Neural progenitor cell (in vitro differentiated cells): ENCODE data around the gene SDCCAG8. TPM values are rescaled to one million over a fixed set of nuclear protein-coding genes. Genes with fewer than 3 reads are reported as not detected.

Source experiments
- DNase-seq: peaks from one replicate; pipeline ENCODE4 v3.0.0-alpha.2; 2016; ENCODE audit warnings: low spot score
- H2AFZ ChIP-seq: fragments of 200-600 bp; sonication (generic); replicated peaks from 2 replicates; pipeline ENCODE4 v1.6.1; 2016; ENCODE audit warnings: antibody characterized with exemption
- H3F3A ChIP-seq: fragments of 200-600 bp; sonication (generic); 2 replicates; pipeline ENCODE4 v1.6.1; 2016; ENCODE audit warnings: antibody characterized with exemption, low read depth
- H3K27ac ChIP-seq: fragments of 200-600 bp; sonication (generic); 2 replicates; pipeline ENCODE4 v1.5.1; 2016; ENCODE audit warnings: mild to moderate bottlenecking
- H3K27me3 ChIP-seq: fragments of 200-600 bp; sonication (generic); 2 replicates; pipeline ENCODE4 v1.6.1; 2016; ENCODE audit warnings: mild to moderate bottlenecking, moderate library complexity
- H3K36me3 ChIP-seq: fragments of 200-600 bp; sonication (generic); 2 replicates; pipeline ENCODE4 v1.5.1; 2016
- H3K4me1 ChIP-seq: fragments of 200-600 bp; sonication (generic); 2 replicates; pipeline ENCODE4 v1.6.1; 2016; ENCODE audit warnings: mixed run types
- H3K4me2 ChIP-seq: fragments of 200-600 bp; sonication (generic); 2 replicates; pipeline ENCODE4 v1.6.1; 2016
- H3K4me3 ChIP-seq: fragments of 200-600 bp; sonication (generic); 2 replicates; pipeline ENCODE4 v1.5.1; 2016
- H3K79me2 ChIP-seq: fragments of 200-600 bp; sonication (generic); 2 replicates; pipeline ENCODE4 v1.6.1; 2016; ENCODE audit warnings: low read depth
- H3K9ac ChIP-seq: fragments of 200-600 bp; sonication (generic); 2 replicates; pipeline ENCODE4 v1.6.1; 2016
- H3K9me3 ChIP-seq: fragments of 200-600 bp; sonication (generic); 2 replicates; pipeline ENCODE4 v1.5.1; 2016; ENCODE audit warnings: low read depth
- H4K20me1 ChIP-seq: fragments of 200-600 bp; sonication (generic); 2 replicates; pipeline ENCODE4 v1.6.1; 2016; ENCODE audit warnings: low read depth
- H3K27ac Mint-ChIP-seq: 3 replicates; pipeline ENCODE4 v1.8.0; 2021; ENCODE audit warnings: mixed read lengths
- H3K27me3 Mint-ChIP-seq: 2 replicates; pipeline ENCODE4 v1.8.0; 2022; ENCODE audit warnings: low read depth, mild to moderate bottlenecking, inconsistent platforms, moderate library complexity, mixed read lengths; ENCODE audit not compliant: insufficient read depth
- H3K36me3 Mint-ChIP-seq: 3 replicates; pipeline ENCODE4 v1.8.0; 2021; ENCODE audit warnings: mixed read lengths
- H3K4me1 Mint-ChIP-seq: 3 replicates; pipeline ENCODE4 v1.8.0; 2021; ENCODE audit warnings: mixed read lengths
- H3K4me3 Mint-ChIP-seq: 3 replicates; pipeline ENCODE4 v1.8.0; 2021; ENCODE audit warnings: mild to moderate bottlenecking, moderate library complexity, mixed read lengths
- H3K9me3 Mint-ChIP-seq: 3 replicates; pipeline ENCODE4 v1.8.0; 2020; ENCODE audit warnings: mixed read lengths
- CTCF ChIP-seq: fragments of 200-600 bp; sonication (generic); IDR thresholded peaks from 2 replicates; pipeline ENCODE4 v1.5.1; 2017; ENCODE audit warnings: antibody characterized with exemption, mild to moderate bottlenecking
- EZH2 ChIP-seq: fragments of 200-600 bp; sonication (generic); IDR thresholded peaks from 2 replicates; pipeline ENCODE4 v1.6.1; 2017; ENCODE audit warnings: antibody characterized with exemption, mild to moderate bottlenecking, moderate library complexity
- EZH2phosphoT487 ChIP-seq: fragments of 200-600 bp; sonication (generic); IDR thresholded peaks from 2 replicates; pipeline ENCODE4 v1.6.1; 2017; ENCODE audit warnings: antibody characterized with exemption
- total RNA-seq: library from RNA; depleted of rRNA; stranded (reverse); fragments of >200 nt; gene quantifications from 2 replicates; pipeline ENCODE4 v1.2.3, GENCODE V29; 2015; ENCODE audit warnings: low replicate concordance

SDCCAG8 gene
- total RNA-seq, 1 donor from 2014 or later = 30.3 TPM

- no peaks in the 10 kb centered on the region for H3K79me2 ChIP-seq
- peaks cover 8% of the 10 kb centered on the region for H3F3A ChIP-seq
- H3K27me3 ChIP-seq = no peaks in the 10 kb centered on the region
- peaks cover 22% of the 10 kb centered on the region for H3K4me1 ChIP-seq
- H3K4me2 ChIP-seq = no peak overlapping the region
- H3K27me3 Mint-ChIP-seq = no peaks in the 10 kb centered on the region
- H2AFZ ChIP-seq = no peak overlapping the region
- no peak overlapping the region for H3K27ac Mint-ChIP-seq
- H3K36me3 Mint-ChIP-seq = no peaks in the 10 kb centered on the region
- TF ChIP-seq EZH2phosphoT487 (no peak), EZH2 (no peak), CTCF (no peak)
- no peaks in the 10 kb centered on the region for H3K36me3 ChIP-seq
- H3K4me3 Mint-ChIP-seq = no peak overlapping the region
- peaks cover 43% of the 10 kb centered on the region for H3K4me1 Mint-ChIP-seq
- no peaks in the 10 kb centered on the region for H4K20me1 ChIP-seq
- DNase-seq = no peak
- no peaks in the 10 kb centered on the region for H3K9me3 Mint-ChIP-seq
- H3K27ac ChIP-seq = no peak overlapping the region
- H3K9me3 ChIP-seq = no peaks in the 10 kb centered on the region
- no peak overlapping the region for H3K4me3 ChIP-seq
- no peak overlapping the region for H3K9ac ChIP-seq
Measured at GRCh38 chr1:243438815-243439214, 183.0 kb downstream of the SDCCAG8 start.

DNA sequence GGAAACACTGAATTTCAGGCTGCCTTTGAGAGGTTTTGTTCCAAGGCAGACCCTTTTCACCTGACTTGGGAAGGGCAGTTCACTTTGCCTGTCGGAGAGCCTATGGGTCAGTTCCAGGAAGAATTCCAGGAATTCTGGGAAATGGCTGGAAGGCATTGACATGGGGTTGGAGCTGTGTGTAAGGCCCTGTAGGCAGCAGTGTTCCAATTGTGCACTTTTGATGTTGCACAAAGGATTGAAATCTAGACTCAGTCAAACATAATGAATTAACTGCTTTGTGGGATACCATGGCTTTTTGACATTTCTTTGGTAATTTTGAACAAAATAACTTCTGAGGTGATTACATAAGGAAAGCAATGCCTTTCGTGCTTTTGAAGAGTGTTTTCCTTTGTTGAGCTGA, 184.6 kb downstream of the SDCCAG8 start:
- no peaks in the 10 kb centered on the region for H3K9me3 ChIP-seq
- DNase-seq = peak; percentile 59
- Mint-ChIP-seq H3K27ac (peak overlapping the region; percentile 24), H3K9me3 (no peaks in the 10 kb centered on the region), H3K4me1 (peaks cover 35% of the 10 kb centered on the region), H3K36me3 (no peaks in the 10 kb centered on the region), H3K4me3 (no peak overlapping the region), H3K27me3 (no peaks in the 10 kb centered on the region)
- no peak overlapping the region for H3K4me2 ChIP-seq
- H3K36me3 ChIP-seq = no peaks in the 10 kb centered on the region
- TF ChIP-seq EZH2 (no peak), EZH2phosphoT487 (no peak), CTCF (no peak)
- H3F3A ChIP-seq = peaks cover 8% of the 10 kb centered on the region
- H3K27ac ChIP-seq = peak overlapping the region; percentile 51
- no peaks in the 10 kb centered on the region for H4K20me1 ChIP-seq
- H3K27me3 ChIP-seq = no peaks in the 10 kb centered on the region
- H3K79me2 ChIP-seq = no peaks in the 10 kb centered on the region
- no peak overlapping the region for H3K9ac ChIP-seq
- H3K4me1 ChIP-seq = peaks cover 22% of the 10 kb centered on the region
- no peak overlapping the region for H2AFZ ChIP-seq
- H3K4me3 ChIP-seq = no peak overlapping the region

DNA sequence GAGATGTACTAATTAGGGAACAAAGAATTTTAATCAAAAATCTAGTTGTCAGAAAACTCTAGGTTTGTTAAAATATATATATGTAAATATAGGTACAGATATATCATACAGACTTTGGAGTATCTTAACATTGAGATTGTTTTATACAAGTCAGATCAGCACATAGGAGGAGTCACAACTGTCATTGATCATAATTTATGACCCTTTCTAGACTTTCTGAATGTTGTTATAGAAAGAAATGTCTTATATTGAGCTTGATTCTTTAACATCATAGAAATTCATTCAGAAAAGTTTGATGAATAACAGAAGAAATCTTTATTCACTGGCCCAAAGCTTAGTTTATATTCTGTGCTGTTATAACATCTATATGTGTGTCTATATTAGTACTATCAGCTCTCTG, 185.8 kb downstream of the SDCCAG8 start:
- H3K27ac Mint-ChIP-seq = no peak overlapping the region
- TF ChIP-seq EZH2phosphoT487 = no peak
- no peak for TF ChIP-seq CTCF

GRCh38 chr1:243443557-243443956, 187.7 kb downstream of the SDCCAG8 start:
- H3K9me3 Mint-ChIP-seq = peaks cover 2% of the 10 kb centered on the region
- Histone ChIP-seq H3K27me3 (no peaks in the 10 kb centered on the region), H3K9me3 (no peaks in the 10 kb centered on the region), H3F3A (peaks cover 8% of the 10 kb centered on the region), H2AFZ (no peak overlapping the region), H3K9ac (no peak overlapping the region), H3K79me2 (no peaks in the 10 kb centered on the region), H4K20me1 (no peaks in the 10 kb centered on the region), H3K27ac (no peak overlapping the region), H3K4me2 (no peak overlapping the region), H3K4me3 (no peak overlapping the region), H3K36me3 (no peaks in the 10 kb centered on the region), H3K4me1 (peaks cover 22% of the 10 kb centered on the region)
- H3K4me1 Mint-ChIP-seq = peaks cover 35% of the 10 kb centered on the region
- DNase-seq = no peak
- no peaks in the 10 kb centered on the region for H3K36me3 Mint-ChIP-seq
- H3K27ac Mint-ChIP-seq = no peak overlapping the region
- no peak overlapping the region for H3K4me3 Mint-ChIP-seq
- TF ChIP-seq CTCF (no peak), EZH2 (no peak), EZH2phosphoT487 (no peak)
- peaks cover 2% of the 10 kb centered on the region for H3K27me3 Mint-ChIP-seq

More for the DNA sequence above, 185.8 kb downstream of the SDCCAG8 start:
- Mint-ChIP-seq H3K36me3 (no peaks in the 10 kb centered on the region), H3K4me3 (no peak overlapping the region), H3K4me1 (peaks cover 35% of the 10 kb centered on the region), H3K27me3 (peaks cover 2% of the 10 kb centered on the region), H3K9me3 (peaks cover 2% of the 10 kb centered on the region)
- no peaks in the 10 kb centered on the region for H3K79me2 ChIP-seq
- H3K4me1 ChIP-seq = peaks cover 22% of the 10 kb centered on the region
- H3K27me3 ChIP-seq = no peaks in the 10 kb centered on the region
- H3K36me3 ChIP-seq = no peaks in the 10 kb centered on the region
- no peaks in the 10 kb centered on the region for H4K20me1 ChIP-seq
- H3F3A ChIP-seq = peaks cover 8% of the 10 kb centered on the region
- no peaks in the 10 kb centered on the region for H3K9me3 ChIP-seq
- no peak overlapping the region for H3K27ac ChIP-seq
- DNase-seq = no peak
- no peak overlapping the region for H3K4me2 ChIP-seq
- no peak overlapping the region for H3K4me3 ChIP-seq
- H2AFZ ChIP-seq = no peak overlapping the region
- H3K9ac ChIP-seq = no peak overlapping the region
